Measurements from ENCODE around the gene AVEN.

DNA sequence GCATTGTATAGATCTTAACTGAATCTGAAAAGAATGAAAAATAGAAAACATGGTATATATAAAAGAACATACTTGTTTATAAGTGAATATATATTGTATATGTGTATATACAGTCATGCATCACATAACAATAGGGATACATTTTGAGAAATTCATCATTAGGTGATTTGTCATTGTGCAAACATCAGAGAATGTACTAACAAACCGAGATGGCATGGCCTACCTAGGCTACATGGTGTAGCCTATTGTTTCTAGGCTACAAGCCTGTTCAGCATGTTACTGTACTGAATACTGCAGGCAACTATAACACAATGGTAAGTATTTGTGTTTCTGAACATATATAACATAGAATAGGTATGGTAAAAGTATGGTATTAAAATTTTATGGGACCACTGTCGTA is 135.3 kb downstream of the AVEN start:
- TF ChIP-seq, protein P1, sequence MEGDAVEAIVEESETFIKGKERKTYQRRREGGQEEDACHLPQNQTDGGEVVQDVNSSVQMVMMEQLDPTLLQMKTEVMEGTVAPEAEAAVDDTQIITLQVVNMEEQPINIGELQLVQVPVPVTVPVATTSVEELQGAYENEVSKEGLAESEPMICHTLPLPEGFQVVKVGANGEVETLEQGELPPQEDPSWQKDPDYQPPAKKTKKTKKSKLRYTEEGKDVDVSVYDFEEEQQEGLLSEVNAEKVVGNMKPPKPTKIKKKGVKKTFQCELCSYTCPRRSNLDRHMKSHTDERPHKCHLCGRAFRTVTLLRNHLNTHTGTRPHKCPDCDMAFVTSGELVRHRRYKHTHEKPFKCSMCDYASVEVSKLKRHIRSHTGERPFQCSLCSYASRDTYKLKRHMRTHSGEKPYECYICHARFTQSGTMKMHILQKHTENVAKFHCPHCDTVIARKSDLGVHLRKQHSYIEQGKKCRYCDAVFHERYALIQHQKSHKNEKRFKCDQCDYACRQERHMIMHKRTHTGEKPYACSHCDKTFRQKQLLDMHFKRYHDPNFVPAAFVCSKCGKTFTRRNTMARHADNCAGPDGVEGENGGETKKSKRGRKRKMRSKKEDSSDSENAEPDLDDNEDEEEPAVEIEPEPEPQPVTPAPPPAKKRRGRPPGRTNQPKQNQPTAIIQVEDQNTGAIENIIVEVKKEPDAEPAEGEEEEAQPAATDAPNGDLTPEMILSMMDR (IDR thresholded peaks at IDR 0.05): no peak
- TF ChIP-seq POLR2A (IDR thresholded peaks at IDR 0.05): no peak
